Mammary epithelial cell (primary cell): ENCODE measurements around the gene TRPT1.

ENCODE experiments used
- CTCF ChIP-seq, 2 donors: IDR thresholded peaks in 1 of 2; conservative IDR thresholded peaks in 1 of 2; 2 replicates each; pipeline ENCODE4 v1.5.1; 2011 to 2012; ENCODE audit warnings: inconsistent platforms in 2 of 2, low read length in 2 of 2, mild to moderate bottlenecking in 2 of 2, control low read depth in 1 of 2, low read depth in 1 of 2; ENCODE audit not compliant: insufficient read depth in 1 of 2; ENCODE audit errors: extremely low read depth in 1 of 2
- EZH2 ChIP-seq: IDR thresholded peaks from 2 replicates; pipeline ENCODE4 v1.6.1; 2012; ENCODE audit warnings: low read length, inconsistent platforms, borderline replicate concordance

GRCh38 chr11:64230171-64230984 lies 4.4 kb upstream of the TRPT1 start, which contains the start of gene DNAJC4:
- TF ChIP-seq CTCF (conservative IDR thresholded peaks at IDR 0.05 in 1 of 2, IDR thresholded peaks at IDR 0.05 in 1 of 2; ENCODE audit: extremely low read depth in 1 of 2, insufficient read depth in 1 of 2, low read depth in 1 of 2, low read length in 2 of 2), result no peak
- TF ChIP-seq EZH2, result no peak
